Cardiac muscle cell (in vitro differentiated cells and primary cell): Measurements from ENCODE around the gene ALCAM. TPM values are rescaled to one million over a fixed set of nuclear protein-coding genes. Genes with fewer than 3 reads are reported as not detected.
"Not testable (repeated sequence)": the region's sequence is repeated elsewhere in the genome, so short reads cannot be mapped to it uniquely, and the experiment has no call there.

Experiments used
- DNase-seq, 2 donors: peaks; one replicate each; pipeline versions ENCODE4 v3.0.0 to v3.0.0-alpha.2; 2010 to 2017; ENCODE audit warnings: low read depth in 1 of 2, low spot score in 1 of 2
- H3K27ac ChIP-seq: fragments of 200-600 bp; sonication (generic); 2 replicates; pipeline ENCODE4 v1.5.1; 2016
- H3K27me3 ChIP-seq: fragments of 200-600 bp; sonication (generic); 2 replicates; pipeline ENCODE4 v1.6.0; 2016; ENCODE audit warnings: control low read depth
- H3K36me3 ChIP-seq: fragments of 200-600 bp; sonication (generic); 2 replicates; pipeline ENCODE4 v1.5.1; 2016; ENCODE audit warnings: control low read depth
- H3K4me1 ChIP-seq: fragments of 200-600 bp; sonication (generic); 2 replicates; pipeline ENCODE4 v1.8.1; 2017; ENCODE audit warnings: low read depth, mild to moderate bottlenecking, mixed run types
- H3K4me3 ChIP-seq: fragments of 200-600 bp; sonication (generic); 2 replicates; pipeline ENCODE4 v1.5.1; 2016; ENCODE audit warnings: mild to moderate bottlenecking
- H3K9me3 ChIP-seq: fragments of 200-600 bp; sonication (generic); 2 replicates; pipeline ENCODE4 v1.5.1; 2017; ENCODE audit warnings: low read depth, mild to moderate bottlenecking, control low read depth
- polyA plus RNA-seq: library from polyadenylated mRNA; unstranded; fragments of >200 nt; fragmentation: Nextera tagmentation; extraction: Ambion mirVana; gene quantifications from 2 replicates; pipeline ENCODE4 v1.2.1, GENCODE V29; 2016
- total RNA-seq: library from RNA; depleted of rRNA; stranded (reverse); fragments of >200 nt; gene quantifications from 2 replicates; pipeline ENCODE4 v1.2.3, GENCODE V29; 2016
- TF ChIP-seq, protein P1 (sequence below): IDR thresholded peaks from 2 replicates; pipeline ENCODE4 v1.5.1; 2012; ENCODE audit warnings: low read depth, mild to moderate bottlenecking, low read length

ALCAM gene
- total and polyA plus RNA-seq, 2 experiments from 2014 or later = 15.3 to 28.9 TPM

GRCh38 chr3:105594219-105594618, 227.5 kb downstream of the ALCAM start:
- no peak overlapping the region for H3K27ac ChIP-seq
- H3K4me1 ChIP-seq = no peaks in the 10 kb centered on the region
- DNase-seq = no peak
- TF ChIP-seq, protein P1, sequence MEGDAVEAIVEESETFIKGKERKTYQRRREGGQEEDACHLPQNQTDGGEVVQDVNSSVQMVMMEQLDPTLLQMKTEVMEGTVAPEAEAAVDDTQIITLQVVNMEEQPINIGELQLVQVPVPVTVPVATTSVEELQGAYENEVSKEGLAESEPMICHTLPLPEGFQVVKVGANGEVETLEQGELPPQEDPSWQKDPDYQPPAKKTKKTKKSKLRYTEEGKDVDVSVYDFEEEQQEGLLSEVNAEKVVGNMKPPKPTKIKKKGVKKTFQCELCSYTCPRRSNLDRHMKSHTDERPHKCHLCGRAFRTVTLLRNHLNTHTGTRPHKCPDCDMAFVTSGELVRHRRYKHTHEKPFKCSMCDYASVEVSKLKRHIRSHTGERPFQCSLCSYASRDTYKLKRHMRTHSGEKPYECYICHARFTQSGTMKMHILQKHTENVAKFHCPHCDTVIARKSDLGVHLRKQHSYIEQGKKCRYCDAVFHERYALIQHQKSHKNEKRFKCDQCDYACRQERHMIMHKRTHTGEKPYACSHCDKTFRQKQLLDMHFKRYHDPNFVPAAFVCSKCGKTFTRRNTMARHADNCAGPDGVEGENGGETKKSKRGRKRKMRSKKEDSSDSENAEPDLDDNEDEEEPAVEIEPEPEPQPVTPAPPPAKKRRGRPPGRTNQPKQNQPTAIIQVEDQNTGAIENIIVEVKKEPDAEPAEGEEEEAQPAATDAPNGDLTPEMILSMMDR = no peak
- no peaks in the 10 kb centered on the region for H3K27me3 ChIP-seq
- H3K9me3 ChIP-seq = no peaks in the 10 kb centered on the region
- H3K36me3 ChIP-seq = no peaks in the 10 kb centered on the region
- H3K4me3 ChIP-seq = no peak overlapping the region

- DNase-seq = peak in 1 of 2 donors; percentile 94
- Histone ChIP-seq H3K36me3 (no peaks in the 10 kb centered on the region), H3K4me1 (no peaks in the 10 kb centered on the region), H3K27me3 (no peaks in the 10 kb centered on the region), H3K9me3 (no peaks in the 10 kb centered on the region), H3K27ac (no peak overlapping the region), H3K4me3 (no peak overlapping the region)
- TF ChIP-seq, protein P1 = no peak
Observed at GRCh38 chr3:105598042-105598796, 231.5 kb downstream of the ALCAM start.

- no peak for DNase-seq
- Histone ChIP-seq H3K4me3 (no peak overlapping the region), H3K36me3 (no peaks in the 10 kb centered on the region), H3K27me3 (no peaks in the 10 kb centered on the region), H3K27ac (no peak overlapping the region), H3K4me1 (no peaks in the 10 kb centered on the region), H3K9me3 (no peaks in the 10 kb centered on the region)
- TF ChIP-seq, protein P1 = no peak
Observed at GRCh38 chr3:105599350-105599749, 232.6 kb downstream of the ALCAM start.

DNA sequence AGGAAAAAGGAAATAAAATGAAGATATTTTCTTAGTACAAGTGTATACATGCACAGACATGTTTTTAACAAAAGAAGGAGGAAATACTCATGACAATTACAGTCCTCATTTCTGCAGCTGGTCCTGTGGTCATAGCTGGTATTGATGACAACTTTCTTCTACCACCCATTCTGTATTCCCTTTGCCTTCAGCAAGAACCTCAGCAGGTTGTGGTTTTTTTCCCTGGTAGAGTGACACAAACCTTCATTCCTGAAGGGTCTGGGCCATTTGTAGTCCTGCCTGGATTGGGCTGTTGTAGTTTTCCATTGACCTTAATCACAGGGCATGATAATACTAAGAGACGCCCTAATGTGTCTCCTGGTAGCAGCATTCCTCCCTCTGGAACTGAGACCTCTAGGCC, 235.0 kb downstream of the ALCAM start:
- H3K36me3 ChIP-seq, DNase-seq, H3K27ac ChIP-seq, H3K9me3 ChIP-seq, H3K27me3 ChIP-seq, H3K4me1 ChIP-seq, H3K4me3 ChIP-seq: not testable (repeated sequence)

DNA sequence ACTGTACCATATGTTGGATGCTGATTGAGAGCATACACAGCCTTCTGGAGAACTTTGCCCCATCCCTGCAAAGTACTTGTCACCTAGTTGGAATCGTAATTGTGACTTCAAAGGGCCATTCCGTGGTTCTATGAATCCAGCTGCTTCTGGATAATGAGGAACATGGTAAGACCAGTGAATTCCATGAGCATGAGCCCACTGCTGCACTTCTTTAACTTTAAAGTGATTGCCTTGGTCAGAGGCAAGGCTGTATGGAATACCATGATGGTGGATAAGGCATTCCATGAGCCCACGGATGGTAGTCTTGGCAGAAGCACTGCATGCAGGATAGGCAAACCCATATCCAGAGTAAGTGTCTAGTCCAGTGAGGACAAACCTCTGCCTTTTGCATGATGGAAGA, 235.6 kb downstream of the ALCAM start:
- H3K27me3 ChIP-seq, DNase-seq, H3K27ac ChIP-seq, H3K4me3 ChIP-seq, H3K4me1 ChIP-seq, H3K36me3 ChIP-seq, H3K9me3 ChIP-seq: not testable (repeated sequence)

- H3K27me3 ChIP-seq, H3K4me1 ChIP-seq, H3K4me3 ChIP-seq, H3K27ac ChIP-seq, H3K9me3 ChIP-seq, DNase-seq, H3K36me3 ChIP-seq: not testable (repeated sequence)
Observed at GRCh38 chr3:105603516-105603915, 236.8 kb downstream of the ALCAM start.

DNA sequence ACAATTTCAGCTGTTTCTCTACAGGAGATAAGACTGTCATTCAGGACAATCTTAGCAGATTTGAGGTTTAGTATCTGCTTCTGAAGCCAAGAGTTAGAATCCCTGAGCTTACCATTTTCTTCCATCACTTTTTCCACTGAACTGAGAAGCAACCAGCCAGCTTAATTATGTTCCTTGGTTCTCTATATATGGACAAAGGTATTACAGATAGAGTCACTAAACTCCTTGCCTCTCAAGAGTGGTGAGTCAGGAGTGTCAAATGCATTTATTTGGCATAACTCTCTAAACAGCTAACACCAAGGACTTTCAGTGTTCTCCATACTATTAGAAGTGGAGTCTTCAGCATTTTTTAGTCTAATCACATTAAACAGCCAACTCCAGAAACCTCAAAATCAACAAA, 239.3 kb downstream of the ALCAM start:
- TF ChIP-seq, protein P1 = no peak
- Histone ChIP-seq H3K4me1 (no peaks in the 10 kb centered on the region), H3K9me3 (no peaks in the 10 kb centered on the region), H3K4me3 (no peak overlapping the region), H3K27ac (no peak overlapping the region), H3K36me3 (no peaks in the 10 kb centered on the region), H3K27me3 (no peaks in the 10 kb centered on the region)
- peak in 1 of 2 donors; percentile 29 for DNase-seq
